GM12878 (cell line): ENCODE results near the gene PNPLA4. TPM values are rescaled to one million over a fixed set of nuclear protein-coding genes. Genes with fewer than 3 reads are reported as not detected.
A peak's percentile ranks its signal among the peaks of the same experiment; 100 is the strongest.

Experiments
- BCLAF1 ChIP-seq: fragments of 450-650 bp; IDR thresholded peaks from 2 replicates; pipeline ENCODE4 v1.6.1; 2017; ENCODE audit warnings: antibody characterized with exemption, mild to moderate bottlenecking, moderate library complexity
- CBX5 ChIP-seq: sonication (generic); IDR thresholded peaks from 2 replicates; pipeline ENCODE4 v1.6.1; 2016; ENCODE audit warnings: low read depth, moderate library complexity, mild to moderate bottlenecking, inconsistent platforms
- CREM ChIP-seq: IDR thresholded peaks from 2 replicates; pipeline ENCODE4 v1.6.1; 2014; ENCODE audit warnings: antibody characterized with exemption, low read depth
- DPF2 ChIP-seq: fragments of 450-650 bp; IDR thresholded peaks from 2 replicates; pipeline ENCODE4 v1.6.1; 2017; ENCODE audit warnings: mild to moderate bottlenecking
- E2F4 ChIP-seq: IDR thresholded peaks from 2 replicates; pipeline ENCODE4 v1.6.1; 2012; ENCODE audit warnings: low read depth, low read length, improper control_type of control experiment
- FOXM1 ChIP-seq: IDR thresholded peaks from 2 replicates; pipeline ENCODE4 v1.6.1; 2012; ENCODE audit warnings: low read depth, mild to moderate bottlenecking, inconsistent platforms, low read length, moderate library complexity
- HDGF ChIP-seq: fragments of 450-650 bp; IDR thresholded peaks from 2 replicates; pipeline ENCODE4 v1.6.1; 2016; ENCODE audit warnings: antibody characterized with exemption
- IKZF2 ChIP-seq, 2 experiments: fragments of 450-650 bp; IDR thresholded peaks; 2 replicates each; pipeline ENCODE4 v1.6.1; 2017; ENCODE audit warnings: mild to moderate bottlenecking in 2 of 2, moderate library complexity in 2 of 2
- JUNB ChIP-seq: IDR thresholded peaks from 2 replicates; pipeline ENCODE4 v1.6.1; 2016; ENCODE audit warnings: antibody characterized with exemption, mild to moderate bottlenecking
- MEF2B ChIP-seq: fragments of 450-650 bp; IDR thresholded peaks from 2 replicates; pipeline ENCODE4 v1.6.1; 2018; ENCODE audit warnings: mild to moderate bottlenecking, moderate library complexity; ENCODE audit not compliant: partially characterized antibody, poor library complexity, severe bottlenecking
- NFYB ChIP-seq: IDR thresholded peaks from 2 replicates; pipeline ENCODE4 v1.6.1; 2011; ENCODE audit warnings: low read depth, mild to moderate bottlenecking, low read length, improper control_type of control experiment, moderate library complexity; ENCODE audit not compliant: insufficient read depth
- POLR2A ChIP-seq: IDR thresholded peaks from 2 replicates; pipeline ENCODE4 v1.6.1; 2011; ENCODE audit warnings: low read depth, mild to moderate bottlenecking, low read length
- POU2F2 ChIP-seq: IDR thresholded peaks from 3 replicates; pipeline ENCODE4 v1.6.1; 2011; ENCODE audit warnings: low read depth, mild to moderate bottlenecking, low read length, borderline replicate concordance
- STAT1 ChIP-seq: fragments of 450-650 bp; conservative IDR thresholded peaks from 2 replicates; pipeline ENCODE4 v1.6.1; 2014; ENCODE audit warnings: antibody characterized with exemption, mild to moderate bottlenecking
- SUZ12 ChIP-seq: fragments of 200-600 bp; sonication (generic); IDR thresholded peaks from one replicate; pipeline ENCODE4 v1.6.1; 2018; ENCODE audit warnings: antibody characterized with exemption, mild to moderate bottlenecking; ENCODE audit not compliant: unreplicated experiment
- USF2 ChIP-seq: IDR thresholded peaks from 2 replicates; pipeline ENCODE4 v1.6.1; 2011; ENCODE audit warnings: low read depth, low read length, improper control_type of control experiment, borderline replicate concordance
- ZBTB33 ChIP-seq: fragments of 450-650 bp; IDR thresholded peaks from 2 replicates; pipeline ENCODE4 v1.6.1; 2017; ENCODE audit warnings: mild to moderate bottlenecking
- ZBTB40 ChIP-seq: fragments of 450-650 bp; IDR thresholded peaks from 2 replicates; pipeline ENCODE4 v1.6.1; 2016; ENCODE audit warnings: mild to moderate bottlenecking, moderate library complexity, borderline replicate concordance
- polyA plus RNA-seq, 11 experiments: library from polyadenylated mRNA; depleted of rRNA in 4 of 11; unstranded in 6 of 11; stranded (reverse) in 5 of 11; fragments of >200 nt; fragmentation: Nextera tagmentation in 4 of 11; fragmentation: Illumina TruSeq in 1 of 11; extraction: Ambion mirVana in 4 of 11; extraction: Trizol in 1 of 11; gene quantifications; 1 replicate in 1 of 11; 2 replicates in 10 of 11; pipeline versions ENCODE4 v1.2.1 to v1.2.3, GENCODE V29; 2011 to 2016; ENCODE audit warnings: inconsistent platforms in 2 of 11, missing spikeins in 2 of 11, low read depth in 1 of 11
- total RNA-seq, 4 experiments: library from RNA; depleted of rRNA in 3 of 4; stranded (reverse); fragments of >200 nt in 3 of 4; fragmentation: Illumina TruSeq in 1 of 4; extraction: Trizol in 1 of 4; gene quantifications; 2 replicates each; pipeline versions ENCODE4 v1.2.1 to v1.2.3, GENCODE V29; 2013 to 2021

The PNPLA4 gene
- total and polyA plus RNA-seq, 10 of the 15 experiments (the other 5 are each of a cell fraction or from before 2014, with no cell fraction given): 18.0 to 53.0 (median 33.6) TPM

GRCh38 chrX:7927259-7928167 is at the start of gene PNPLA4 (continued):
- TF ChIP-seq SUZ12 (no peak), POLR2A (peak; percentile 90), NFYB (peak; percentile 71; the same call in 1 of the 2 replicates), POU2F2 (0 out of 3 replicates have a peak, but pooled peaks have one; percentile 39), IKZF2 (IDR thresholded peaks at IDR 0.05) (no peak; a peak in 1 of 4 replicates), BCLAF1 (no peak), STAT1 (0 out of 2 replicates have a peak, but pooled peaks have one; percentile 25), ZBTB33 (peak; percentile 94), CBX5 (peak; percentile 53; the same call in 1 of the 2 replicates), JUNB (no peak), ZBTB40 (peak; percentile 95), MEF2B (peak; percentile 66), FOXM1 (no peak; the same call in 1 of the 2 replicates), CREM (peak; percentile 98), DPF2 (peak; percentile 96), E2F4 (no peak; the same call in 1 of the 2 replicates), HDGF (no peak), USF2 (no peak)
